ENCODE data around the gene GLI3. TPM values are rescaled to one million over a fixed set of nuclear protein-coding genes. Genes with fewer than 3 reads are reported as not detected.

GLI3 gene
- total and polyA plus RNA-seq, 8 donors: 0.29 to 7.0 (median 2.3) TPM

GRCh38 chr7:42151309-42151708 is 85.7 kb downstream of the GLI3 start:
- TF ChIP-seq CTCF (IDR thresholded peaks at IDR 0.05) (no peak), EP300 (IDR thresholded peaks at IDR 0.05) (no peak), POLR2A (IDR thresholded peaks at IDR 0.05) (no peak), POLR2AphosphoS5 (IDR thresholded peaks at IDR 0.05) (peak in 1 of 3 donors; percentile 20)
- intact Hi-C loops (cut with DNase I; ENCODE audit: low total_unique reads): no loop called here
- H3K27ac ChIP-seq: peak overlapping the region in 1 of 5 donors; percentile 14
- no peaks in the 10 kb centered on the region for H3K27me3 ChIP-seq
- WGBS, 5 donors: 53 to 69% (median 66%) methylated on average over 7 of the region's 7 CpGs
- peaks cover 0 to 27% (median 6%) of the 10 kb centered on the region in 4 donors for H3K4me1 ChIP-seq
- no peaks in the 10 kb centered on the region for H3K36me3 ChIP-seq
- H3K4me3 ChIP-seq: no peak overlapping the region
- DNase-seq: peak in 1 of 2 donors; percentile 90
- no peaks in the 10 kb centered on the region for H3K9me3 ChIP-seq

- no peak for DNase-seq
- H3K27ac ChIP-seq: no peak overlapping the region
- TF ChIP-seq CTCF (IDR thresholded peaks at IDR 0.05): no peak
- no peak for TF ChIP-seq EP300 (IDR thresholded peaks at IDR 0.05)
- no peak for TF ChIP-seq POLR2A (IDR thresholded peaks at IDR 0.05)
- no peak for TF ChIP-seq POLR2AphosphoS5 (IDR thresholded peaks at IDR 0.05)
- H3K4me1 ChIP-seq: peaks cover 0 to 5% (median 0%) of the 10 kb centered on the region in 4 donors
- no peak overlapping the region for H3K4me3 ChIP-seq
- H3K27me3 ChIP-seq: no peaks in the 10 kb centered on the region
- no peaks in the 10 kb centered on the region for H3K36me3 ChIP-seq
- intact Hi-C loops (cut with DNase I; ENCODE audit: low total_unique reads): no loop called here
- H3K9me3 ChIP-seq: no peaks in the 10 kb centered on the region
Observed at GRCh38 chr7:42145539-42145938, 91.5 kb downstream of the GLI3 start.

GRCh38 chr7:42144604-42145003 is 92.4 kb downstream of the GLI3 start:
- no peak for DNase-seq
- no peak overlapping the region for H3K27ac ChIP-seq
- H3K9me3 ChIP-seq: no peaks in the 10 kb centered on the region
- TF ChIP-seq POLR2A (IDR thresholded peaks at IDR 0.05) (no peak), CTCF (IDR thresholded peaks at IDR 0.05) (no peak), POLR2AphosphoS5 (IDR thresholded peaks at IDR 0.05) (no peak), EP300 (IDR thresholded peaks at IDR 0.05) (no peak)
- no peaks in the 10 kb centered on the region for H3K36me3 ChIP-seq
- peaks cover 0 to 5% (median 0%) of the 10 kb centered on the region in 4 donors for H3K4me1 ChIP-seq
- WGBS, 5 donors: 55 to 72% (median 69%) methylated on average over 4 of the region's 4 CpGs
- no peak overlapping the region for H3K4me3 ChIP-seq
- intact Hi-C loops (cut with DNase I; ENCODE audit: low total_unique reads): no loop called here
- H3K27me3 ChIP-seq: no peaks in the 10 kb centered on the region

- H3K36me3 ChIP-seq: no peaks in the 10 kb centered on the region
- no peaks in the 10 kb centered on the region for H3K9me3 ChIP-seq
- H3K27ac ChIP-seq: no peak overlapping the region
- no peak for DNase-seq
- no peaks in the 10 kb centered on the region for H3K27me3 ChIP-seq
- H3K4me1 ChIP-seq: peaks cover 0 to 5% (median 0%) of the 10 kb centered on the region in 4 donors
- H3K4me3 ChIP-seq: no peak overlapping the region
- intact Hi-C loops (cut with DNase I; ENCODE audit: low total_unique reads): no loop called here
- TF ChIP-seq POLR2AphosphoS5 (IDR thresholded peaks at IDR 0.05): no peak
- TF ChIP-seq POLR2A (IDR thresholded peaks at IDR 0.05): no peak
- TF ChIP-seq EP300 (IDR thresholded peaks at IDR 0.05): no peak
- 75 to 88% (median 82%) methylated on average over 14 of the region's 14 CpGs for WGBS, 5 donors
Observed at GRCh38 chr7:42143711-42144600, 93.1 kb downstream of the GLI3 start.

GRCh38 chr7:42142089-42142488 is 94.9 kb downstream of the GLI3 start:
- intact Hi-C loops (cut with DNase I; ENCODE audit: low total_unique reads): no loop called here
- H3K27ac ChIP-seq: no peak overlapping the region
- H3K4me1 ChIP-seq: peaks cover 0 to 6% (median 3%) of the 10 kb centered on the region in 4 donors
- H3K27me3 ChIP-seq: no peaks in the 10 kb centered on the region
- TF ChIP-seq POLR2AphosphoS5 (IDR thresholded peaks at IDR 0.05) (no peak), CTCF (IDR thresholded peaks at IDR 0.05) (no peak), EP300 (IDR thresholded peaks at IDR 0.05) (no peak), POLR2A (IDR thresholded peaks at IDR 0.05) (no peak)
- 92 to 98% (median 96%) methylated on average over 4 of the region's 4 CpGs for WGBS, 5 donors
- H3K9me3 ChIP-seq: no peaks in the 10 kb centered on the region
- no peak for DNase-seq
- H3K4me3 ChIP-seq: no peak overlapping the region
- H3K36me3 ChIP-seq: no peaks in the 10 kb centered on the region

Data from stomach (tissue), 9 donors.